SU-DHL-6 (cell line): Measurements from ENCODE around the gene IGF2BP3.

Experiments
- H2AFZ ChIP-seq: fragments of 200-600 bp; sonication (generic); 2 replicates; pipeline ENCODE4 v1.6.1; 2014; ENCODE audit warnings: low read depth, mild to moderate bottlenecking, moderate library complexity, mixed read lengths, antibody characterized with exemption, low read length; ENCODE audit not compliant: severe bottlenecking
- H3F3A ChIP-seq: fragments of 200-600 bp; shearing (Covaris generic); 2 replicates; pipeline ENCODE4 v1.6.0; 2016; ENCODE audit warnings: antibody characterized with exemption, mild to moderate bottlenecking; ENCODE audit not compliant: insufficient read depth
- H3K27ac ChIP-seq: fragments of 200-600 bp; sonication (generic); 2 replicates; pipeline ENCODE4 v1.5.1; 2016; ENCODE audit warnings: low read depth, mild to moderate bottlenecking, low read length, moderate library complexity, mixed read lengths
- H3K27me3 ChIP-seq: fragments of 200-600 bp; sonication (generic), shearing (Covaris generic); 2 replicates; pipeline ENCODE4 v1.6.0; 2014; ENCODE audit warnings: mild to moderate bottlenecking, low read length
- H3K36me3 ChIP-seq: fragments of 200-600 bp; sonication (generic); 2 replicates; pipeline ENCODE4 v1.6.1; 2014; ENCODE audit warnings: mild to moderate bottlenecking, low read length, mixed read lengths
- H3K4me2 ChIP-seq: fragments of 300-600, 200-600 bp; shearing (Covaris generic), sonication (generic); 2 replicates; pipeline ENCODE4 v1.6.0; 2014; ENCODE audit warnings: low read length, low read depth, mild to moderate bottlenecking; ENCODE audit not compliant: poor library complexity, severe bottlenecking
- H3K4me3 ChIP-seq: fragments of 200-600 bp; sonication (generic); 2 replicates; pipeline ENCODE4 v1.5.1; 2014; ENCODE audit warnings: antibody characterized with exemption, low read length, mild to moderate bottlenecking, mixed read lengths; ENCODE audit not compliant: insufficient read depth, poor library complexity, severe bottlenecking
- H3K79me2 ChIP-seq: fragments of 200-600 bp; sonication (generic); 2 replicates; pipeline ENCODE4 v1.6.1; 2014; ENCODE audit warnings: mild to moderate bottlenecking, low read length, moderate library complexity; ENCODE audit not compliant: insufficient read depth
- H3K9ac ChIP-seq: fragments of 200-600 bp; sonication (generic); 2 replicates; pipeline ENCODE4 v1.7.0; 2014; ENCODE audit warnings: mild to moderate bottlenecking, low read length
- H3K9me2 ChIP-seq: fragments of 200-600 bp; sonication (generic); replicated peaks from 2 replicates; pipeline ENCODE4 v1.6.1; 2014; ENCODE audit warnings: low read length; ENCODE audit not compliant: insufficient read depth
- H3K9me3 ChIP-seq: fragments of 200-600 bp; sonication (generic); 2 replicates; pipeline ENCODE4 v1.6.1; 2014; ENCODE audit warnings: low read length, mixed read lengths; ENCODE audit not compliant: insufficient read depth
- H4K20me1 ChIP-seq: fragments of 200-600 bp; sonication (generic); 2 replicates; pipeline ENCODE4 v1.6.1; 2014; ENCODE audit warnings: low read depth, mild to moderate bottlenecking, antibody characterized with exemption, low read length, moderate library complexity, mixed read lengths
- CTCF ChIP-seq: fragments of 200-600 bp; sonication (generic); IDR thresholded peaks from one replicate; pipeline ENCODE4 v1.5.1; 2017; ENCODE audit warnings: antibody characterized with exemption, mild to moderate bottlenecking, low read length, moderate library complexity; ENCODE audit not compliant: insufficient read depth, poor library complexity, severe bottlenecking
- EZH2phosphoT487 ChIP-seq: fragments of 200-600 bp; sonication (generic), shearing (Covaris generic); conservative IDR thresholded peaks from 2 replicates; pipeline ENCODE4 v1.6.1; 2018; ENCODE audit warnings: mild to moderate bottlenecking, antibody characterized with exemption, low read length, moderate library complexity, mixed read lengths

IGF2BP3 gene

GRCh38 chr7:23268167-23268566 lies 202.1 kb downstream of the IGF2BP3 start:
- Histone ChIP-seq H3K4me3 (no peak overlapping the region), H3K9me2 (no peaks in the 10 kb centered on the region), H4K20me1 (no peaks in the 10 kb centered on the region), H3K27me3 (no peaks in the 10 kb centered on the region), H3K27ac (no peak overlapping the region), H3K79me2 (no peaks in the 10 kb centered on the region), H3K9me3 (no peaks in the 10 kb centered on the region), H3K4me2 (no peak overlapping the region), H3K36me3 (no peaks in the 10 kb centered on the region), H3F3A (no peaks in the 10 kb centered on the region), H3K9ac (no peak overlapping the region), H2AFZ (no peak overlapping the region)
- TF ChIP-seq CTCF, result no peak
- no peak for TF ChIP-seq EZH2phosphoT487

DNA sequence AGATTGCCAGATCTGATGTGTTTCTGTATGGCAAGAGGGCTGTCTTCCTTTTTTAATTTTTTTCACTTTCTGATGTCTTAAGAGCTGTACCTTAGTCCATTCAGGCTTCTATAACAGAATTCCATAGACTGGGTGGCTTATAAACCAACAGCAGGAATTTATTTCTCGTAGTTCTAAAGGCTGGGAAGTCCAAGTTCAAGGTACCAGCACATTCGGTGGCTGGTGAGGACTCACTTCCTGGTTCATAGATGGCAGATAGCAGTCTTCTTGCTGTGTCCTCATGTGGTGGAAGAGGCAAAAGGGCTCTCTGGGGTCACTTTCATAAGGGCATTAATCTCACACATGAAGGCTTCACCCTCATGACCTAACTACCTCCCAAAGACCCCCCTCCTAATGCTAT lies 202.9 kb downstream of the IGF2BP3 start:
- no peak for TF ChIP-seq CTCF
- TF ChIP-seq EZH2phosphoT487, result no peak
- no peak overlapping the region for H3K4me2 ChIP-seq
- no peak overlapping the region for H3K4me3 ChIP-seq
- 0 out of 2 replicates have a peak, but pooled peaks cover under 1% of the 10 kb centered on the region for H3F3A ChIP-seq
- no peak overlapping the region for H2AFZ ChIP-seq
- H3K27me3 ChIP-seq, result no peaks in the 10 kb centered on the region
- H3K9me2 ChIP-seq, result no peaks in the 10 kb centered on the region
- no peak overlapping the region for H3K27ac ChIP-seq
- no peaks in the 10 kb centered on the region for H3K79me2 ChIP-seq
- no peaks in the 10 kb centered on the region for H4K20me1 ChIP-seq
- no peaks in the 10 kb centered on the region for H3K9me3 ChIP-seq
- no peaks in the 10 kb centered on the region for H3K36me3 ChIP-seq
- H3K9ac ChIP-seq, result no peak overlapping the region

GRCh38 chr7:23266918-23267317 lies 203.4 kb downstream of the IGF2BP3 start:
- Histone ChIP-seq H3K36me3 (no peaks in the 10 kb centered on the region), H3K79me2 (no peaks in the 10 kb centered on the region), H4K20me1 (no peaks in the 10 kb centered on the region), H3K9ac (no peak overlapping the region), H3K9me3 (no peaks in the 10 kb centered on the region), H3K27me3 (no peaks in the 10 kb centered on the region), H3K4me2 (no peak overlapping the region), H2AFZ (no peak overlapping the region), H3K27ac (no peak overlapping the region), H3K9me2 (no peaks in the 10 kb centered on the region), H3F3A (0 out of 2 replicates have a peak, but pooled peaks cover 3% of the 10 kb centered on the region), H3K4me3 (no peak overlapping the region)
- TF ChIP-seq EZH2phosphoT487 (no peak), CTCF (no peak)
